ENCODE data around the gene RNF2. TPM values are rescaled to one million over a fixed set of nuclear protein-coding genes. Genes with fewer than 3 reads are reported as not detected.

Gene RNF2
- total RNA-seq, 4 donors from 2014 or later, result 5.1 to 14.0 (median 10.6) TPM

DNA sequence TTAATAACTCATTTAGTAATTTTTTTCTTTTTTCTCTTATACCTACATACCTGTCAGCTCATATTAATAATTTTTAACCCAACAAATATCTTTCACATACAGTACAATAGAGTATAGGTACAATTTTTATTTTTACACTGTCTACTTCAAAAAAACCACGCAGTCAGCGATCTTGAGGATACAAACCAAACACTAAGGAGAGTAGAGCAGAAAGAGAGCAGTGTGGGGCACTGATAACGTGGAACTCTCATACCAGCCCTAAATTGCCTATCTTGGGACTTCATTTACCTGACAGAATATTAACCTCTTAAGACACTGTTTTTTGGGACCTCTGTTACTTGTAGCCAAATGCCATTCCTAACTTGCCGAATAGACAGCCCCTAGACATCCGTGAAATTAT, 105.9 kb downstream of the RNF2 start:
- Histone ChIP-seq H3K4me1 (peaks cover 0 to 17% (median 8%) of the 10 kb centered on the region in 4 donors), H3K4me3 (no peak overlapping the region), H3K27me3 (no peaks in the 10 kb centered on the region), H3K36me3 (peaks cover 0 to 43% (median 0%) of the 10 kb centered on the region in 3 donors), H3K9me3 (no peaks in the 10 kb centered on the region), H3K27ac (no peak overlapping the region)
- TF ChIP-seq, protein P1, sequence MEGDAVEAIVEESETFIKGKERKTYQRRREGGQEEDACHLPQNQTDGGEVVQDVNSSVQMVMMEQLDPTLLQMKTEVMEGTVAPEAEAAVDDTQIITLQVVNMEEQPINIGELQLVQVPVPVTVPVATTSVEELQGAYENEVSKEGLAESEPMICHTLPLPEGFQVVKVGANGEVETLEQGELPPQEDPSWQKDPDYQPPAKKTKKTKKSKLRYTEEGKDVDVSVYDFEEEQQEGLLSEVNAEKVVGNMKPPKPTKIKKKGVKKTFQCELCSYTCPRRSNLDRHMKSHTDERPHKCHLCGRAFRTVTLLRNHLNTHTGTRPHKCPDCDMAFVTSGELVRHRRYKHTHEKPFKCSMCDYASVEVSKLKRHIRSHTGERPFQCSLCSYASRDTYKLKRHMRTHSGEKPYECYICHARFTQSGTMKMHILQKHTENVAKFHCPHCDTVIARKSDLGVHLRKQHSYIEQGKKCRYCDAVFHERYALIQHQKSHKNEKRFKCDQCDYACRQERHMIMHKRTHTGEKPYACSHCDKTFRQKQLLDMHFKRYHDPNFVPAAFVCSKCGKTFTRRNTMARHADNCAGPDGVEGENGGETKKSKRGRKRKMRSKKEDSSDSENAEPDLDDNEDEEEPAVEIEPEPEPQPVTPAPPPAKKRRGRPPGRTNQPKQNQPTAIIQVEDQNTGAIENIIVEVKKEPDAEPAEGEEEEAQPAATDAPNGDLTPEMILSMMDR (IDR thresholded peaks at IDR 0.05), result no peak
- no peak for TF ChIP-seq POLR2A (IDR thresholded peaks at IDR 0.05)
- no peak for DNase-seq

Small RNA genes within 50 kb of the gene (small RNA-seq; reads per million reads assigned to genes)
- gene RNA5SP72, result 0 reads per million in 2 donors

Other genes with a start within 250 kb of the RNF2 start
- gene NIBAN1, start 71.0 kb upstream of the RNF2 start, total RNA-seq, result 10 to 100 TPM in 2 of 4 donors, 1 to 10 TPM in 2; 7.7 to 32.2 (median 9.5) TPM
- 10 to 100 TPM in 3 of 4 donors, 1 to 10 TPM in 1; 8.4 to 14.9 (median 13.7) TPM for gene TRMT1L, start 111.4 kb downstream of the RNF2 start, total RNA-seq
- 10 to 100 TPM in 2 of 4 donors, 1 to 10 TPM in 2; 6.0 to 21.5 (median 8.6) TPM for gene SWT1, start 111.6 kb downstream of the RNF2 start, total RNA-seq